Choroid plexus epithelial cell (primary cell): Measurements from ENCODE around the gene ZNF446.

ENCODE experiments used
- DNase-seq: peaks from one replicate; pipeline ENCODE4 v3.0.0-alpha.2; 2010; ENCODE audit warnings: low read depth
- H3K4me3 ChIP-seq: 2 replicates; pipeline ENCODE4 v1.5.1; 2011; ENCODE audit warnings: low read depth, mild to moderate bottlenecking, control low read depth, low read length, moderate library complexity
- CTCF ChIP-seq: conservative IDR thresholded peaks from 2 replicates; pipeline ENCODE4 v1.5.1; 2011; ENCODE audit warnings: low read depth, mild to moderate bottlenecking, control low read depth, inconsistent platforms, low read length, moderate library complexity

The ZNF446 gene

GRCh38 chr19:58473775-58474174 lies 2.4 kb upstream of the ZNF446 start:
- no peak overlapping the region for H3K4me3 ChIP-seq
- DNase-seq, result no peak
- no peak for TF ChIP-seq CTCF

- no peak overlapping the region for H3K4me3 ChIP-seq
- no peak for TF ChIP-seq CTCF
- peak; percentile 93 for DNase-seq
Observed at GRCh38 chr19:58474291-58474996, 1.7 kb upstream of the ZNF446 start.

GRCh38 chr19:58474997-58475713 lies 997 bp upstream of the ZNF446 start:
- no peak for TF ChIP-seq CTCF
- peak overlapping the region; percentile 69 for H3K4me3 ChIP-seq
- DNase-seq, result no peak

- H3K4me3 ChIP-seq, result peak overlapping the region; percentile 69
- no peak for TF ChIP-seq CTCF
- peak; percentile 23 for DNase-seq
Observed at GRCh38 chr19:58476498-58477015, 405 bp downstream of the ZNF446 start.

- TF ChIP-seq CTCF, result no peak
- no peak overlapping the region for H3K4me3 ChIP-seq
- DNase-seq, result no peak
Observed at GRCh38 chr19:58477130-58477529, 978 bp downstream of the ZNF446 start.

GRCh38 chr19:58477871-58478270 lies 1.7 kb downstream of the ZNF446 start:
- no peak for TF ChIP-seq CTCF
- no peak for DNase-seq
- H3K4me3 ChIP-seq, result no peak overlapping the region
